Lower lobe of right lung (tissue), 2 donors: ENCODE data around the gene KCNQ5. TPM values are rescaled to one million over a fixed set of nuclear protein-coding genes. Genes with fewer than 3 reads are reported as not detected.

Experiments used
- ATAC-seq, 2 donors: fragments of 200-7000 bp; cut with Tn5 transposase; one replicate each; pipeline ENCODE4 v1.9.1; 2020 to 2022; ENCODE audit warnings: mild to moderate bottlenecking in 2 of 2, moderate library complexity in 2 of 2
- DNase-seq: peaks from one replicate; pipeline ENCODE4 v3.0.0-alpha.2; 2020
- H3K27ac ChIP-seq: fragments of 200-600 bp; one replicate; pipeline ENCODE4 v1.8.0; 2022
- H3K27me3 ChIP-seq: fragments of 200-600 bp; one replicate; pipeline ENCODE4 v1.8.0; 2022; ENCODE audit warnings: low read depth
- H3K36me3 ChIP-seq: fragments of 200-600 bp; one replicate; pipeline ENCODE4 v1.8.0; 2022; ENCODE audit warnings: mild to moderate bottlenecking
- H3K4me1 ChIP-seq: fragments of 200-600 bp; one replicate; pipeline ENCODE4 v1.8.0; 2022
- H3K4me3 ChIP-seq: fragments of 200-600 bp; one replicate; pipeline ENCODE4 v1.8.0; 2022; ENCODE audit warnings: mild to moderate bottlenecking
- H3K9me3 ChIP-seq: fragments of 200-600 bp; one replicate; pipeline ENCODE4 v1.8.0; 2022
- CTCF ChIP-seq: fragments of 200-600 bp; IDR thresholded peaks from one replicate; pipeline ENCODE4 v1.8.0; 2022; ENCODE audit warnings: antibody characterized with exemption, mild to moderate bottlenecking
- intact Hi-C: fragments of 100-400 bp; cut with DNase I; formaldehyde crosslinking; loops from one replicate; pipeline ENCODE4 v1.11.0; 2022
- total RNA-seq: library from RNA; stranded (reverse); fragmentation: NEBNext Ultra II Directional; extraction: Animal tissue kit (Norgen Biotek cat#: 25700); gene quantifications from one replicate; pipeline ENCODE4 v1.2.1, GENCODE V29; 2021
- donor health status: DM: no; HTN: yes; CAD: no; lungs with severe emphysema.

KCNQ5 gene
- total RNA-seq, 1 donor from 2014 or later, result 0.35 TPM

GRCh38 chr6:72861059-72861458 lies 239.2 kb downstream of the KCNQ5 start:
- ATAC-seq, result no peak
- H3K4me1 ChIP-seq, result peaks cover 7% of the 10 kb centered on the region

GRCh38 chr6:72861935-72862432 lies 240.1 kb downstream of the KCNQ5 start:
- Histone ChIP-seq H3K4me1 (peaks cover 7% of the 10 kb centered on the region), H3K36me3 (no peaks in the 10 kb centered on the region), H3K9me3 (no peaks in the 10 kb centered on the region), H3K27me3 (no peaks in the 10 kb centered on the region), H3K4me3 (no peak overlapping the region), H3K27ac (no peak overlapping the region)
- intact Hi-C loops, result no loop called here
- DNase-seq, result no peak
- no peak for TF ChIP-seq CTCF
- ATAC-seq, result peak in 1 of 2 donors; percentile 51

More at GRCh38 chr6:72861059-72861458, 239.2 kb downstream of the KCNQ5 start:
- intact Hi-C loops, result no loop called here
- DNase-seq, result no peak
- no peak for TF ChIP-seq CTCF
- Histone ChIP-seq H3K27ac (no peak overlapping the region), H3K4me3 (no peak overlapping the region), H3K27me3 (no peaks in the 10 kb centered on the region), H3K9me3 (no peaks in the 10 kb centered on the region), H3K36me3 (no peaks in the 10 kb centered on the region)

GRCh38 chr6:72863131-72863530 lies 241.3 kb downstream of the KCNQ5 start:
- TF ChIP-seq CTCF, result no peak
- intact Hi-C loops, result no loop called here
- Histone ChIP-seq H3K27me3 (no peaks in the 10 kb centered on the region), H3K4me1 (peaks cover 7% of the 10 kb centered on the region), H3K4me3 (no peak overlapping the region), H3K36me3 (no peaks in the 10 kb centered on the region), H3K27ac (no peak overlapping the region), H3K9me3 (no peaks in the 10 kb centered on the region)
- no peak for DNase-seq
- ATAC-seq, result no peak

GRCh38 chr6:72864236-72864635 lies 242.4 kb downstream of the KCNQ5 start:
- H3K4me3 ChIP-seq, result no peak overlapping the region
- peaks cover 7% of the 10 kb centered on the region for H3K4me1 ChIP-seq
- H3K27me3 ChIP-seq, result no peaks in the 10 kb centered on the region
- no peaks in the 10 kb centered on the region for H3K9me3 ChIP-seq
- no peak for TF ChIP-seq CTCF
- no peak overlapping the region for H3K27ac ChIP-seq
- DNase-seq (no peak), ATAC-seq (peak in 1 of 2 donors; percentile 38)
- H3K36me3 ChIP-seq, result no peaks in the 10 kb centered on the region
- intact Hi-C loops, result no loop called here

GRCh38 chr6:72864799-72865198 lies 242.9 kb downstream of the KCNQ5 start:
- DNase-seq (no peak), ATAC-seq (peak in 1 of 2 donors; percentile 48)
- H3K27ac ChIP-seq, result no peak overlapping the region
- no peak overlapping the region for H3K4me3 ChIP-seq
- TF ChIP-seq CTCF, result no peak
- H3K27me3 ChIP-seq, result no peaks in the 10 kb centered on the region
- H3K4me1 ChIP-seq, result peaks cover 7% of the 10 kb centered on the region
- intact Hi-C loops, result no loop called here
- H3K36me3 ChIP-seq, result no peaks in the 10 kb centered on the region
- H3K9me3 ChIP-seq, result no peaks in the 10 kb centered on the region
